ENCODE measurements around the gene SH3BGRL2.

Gene SH3BGRL2

GRCh38 chr6:79635232-79635543 lies 4.1 kb downstream of the SH3BGRL2 start:
- TF ChIP-seq CTCF (IDR thresholded peaks at IDR 0.05; ENCODE audit: low read depth, low read length): no peak
- no peak overlapping the region for H3K4me3 ChIP-seq (ENCODE audit: low read depth, low read length)

GRCh38 chr6:79636673-79637072 lies 5.5 kb downstream of the SH3BGRL2 start:
- no peak for TF ChIP-seq CTCF (IDR thresholded peaks at IDR 0.05; ENCODE audit: low read depth, low read length)

GRCh38 chr6:79640146-79641111 lies 9.3 kb downstream of the SH3BGRL2 start:
- no peak overlapping the region for H3K4me3 ChIP-seq (ENCODE audit: low read depth, low read length)
- TF ChIP-seq CTCF (IDR thresholded peaks at IDR 0.05; ENCODE audit: low read depth, low read length): no peak

More at GRCh38 chr6:79636673-79637072, 5.5 kb downstream of the SH3BGRL2 start:
- H3K4me3 ChIP-seq (ENCODE audit: low read depth, low read length): no peak overlapping the region

GRCh38 chr6:79646006-79646405 lies 14.9 kb downstream of the SH3BGRL2 start:
- TF ChIP-seq CTCF (IDR thresholded peaks at IDR 0.05; ENCODE audit: low read depth, low read length): no peak
- no peak overlapping the region for H3K4me3 ChIP-seq (ENCODE audit: low read depth, low read length)

- no peak overlapping the region for H3K4me3 ChIP-seq (ENCODE audit: low read depth, low read length)
- no peak for TF ChIP-seq CTCF (IDR thresholded peaks at IDR 0.05; ENCODE audit: low read depth, low read length)
Measured at GRCh38 chr6:79646561-79646960, 15.4 kb downstream of the SH3BGRL2 start.

- TF ChIP-seq CTCF (IDR thresholded peaks at IDR 0.05; ENCODE audit: low read depth, low read length): no peak
- H3K4me3 ChIP-seq (ENCODE audit: low read depth, low read length): no peak overlapping the region
Measured at GRCh38 chr6:79647741-79648140, 16.6 kb downstream of the SH3BGRL2 start.

GRCh38 chr6:79648328-79648727 lies 17.2 kb downstream of the SH3BGRL2 start:
- no peak for TF ChIP-seq CTCF (IDR thresholded peaks at IDR 0.05; ENCODE audit: low read depth, low read length)
- H3K4me3 ChIP-seq (ENCODE audit: low read depth, low read length): no peak overlapping the region

Data from WI38 (cell line).